ENCODE measurements around the gene TUBGCP6.

The TUBGCP6 gene

DNA sequence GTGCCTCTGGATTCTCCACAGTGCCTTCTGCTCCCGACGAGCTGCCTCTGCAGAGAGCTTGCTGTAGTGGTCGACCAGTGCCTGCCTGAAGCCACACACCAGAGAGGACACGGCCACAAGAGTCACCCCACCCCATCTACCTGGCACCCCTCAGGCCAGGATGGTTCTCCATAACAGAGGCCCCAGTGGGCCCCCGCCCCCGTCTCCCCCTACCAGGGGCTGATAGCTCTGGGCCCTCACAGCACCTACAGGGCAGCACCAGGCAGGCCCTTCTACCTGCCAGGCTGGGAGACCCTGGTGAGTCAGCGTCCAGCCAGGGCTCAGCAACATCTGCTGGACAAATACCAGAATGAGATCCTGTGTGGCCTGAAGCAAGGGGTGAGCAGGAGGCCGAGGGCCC lies 22.3 kb downstream of the TUBGCP6 start:
- no peak for DNase-seq

DNA sequence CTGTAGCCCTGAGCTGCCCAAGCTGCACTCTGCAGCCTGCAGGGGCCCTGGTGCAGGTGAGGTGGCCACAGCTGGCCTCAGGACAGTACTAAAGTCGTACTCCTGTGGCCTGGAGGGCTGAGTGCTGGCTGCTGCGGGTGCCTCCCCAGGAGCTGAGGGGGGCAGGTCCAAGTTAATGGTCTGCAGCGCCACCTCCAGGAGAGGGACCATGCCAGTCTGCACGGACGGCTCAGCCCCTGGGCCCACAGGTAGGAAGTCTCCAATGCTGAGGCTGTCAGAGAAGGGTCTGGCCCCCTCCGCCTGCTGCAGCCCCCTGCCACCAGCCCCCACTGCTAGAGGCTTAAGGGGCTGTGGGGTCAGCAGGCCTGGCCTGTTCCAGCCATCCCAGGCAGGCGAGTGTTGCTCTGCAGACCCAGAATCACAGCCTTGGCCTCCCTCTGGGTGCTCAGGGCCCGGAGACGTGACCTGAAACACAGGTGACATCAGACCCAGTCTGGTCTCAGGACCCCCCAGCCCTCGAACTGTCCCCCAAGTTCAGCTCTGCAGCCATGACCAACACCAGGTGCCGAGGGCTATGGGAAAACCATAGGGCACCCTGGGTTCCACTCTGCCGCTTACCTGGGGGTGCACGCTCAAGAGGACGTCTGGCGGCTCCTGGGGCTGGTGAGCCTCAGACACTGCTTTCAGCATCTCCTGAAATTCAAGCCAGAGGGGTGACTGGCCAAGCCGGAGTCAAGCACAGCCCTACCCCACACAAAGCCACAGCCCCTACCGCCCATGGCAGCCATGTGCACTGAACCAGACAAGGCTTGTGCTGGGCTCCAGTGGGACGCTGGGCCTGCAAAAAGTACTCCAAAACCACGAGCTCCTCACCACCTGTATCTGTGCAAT lies 23.2 kb downstream of the TUBGCP6 start:
- DNase-seq = no peak

DNA sequence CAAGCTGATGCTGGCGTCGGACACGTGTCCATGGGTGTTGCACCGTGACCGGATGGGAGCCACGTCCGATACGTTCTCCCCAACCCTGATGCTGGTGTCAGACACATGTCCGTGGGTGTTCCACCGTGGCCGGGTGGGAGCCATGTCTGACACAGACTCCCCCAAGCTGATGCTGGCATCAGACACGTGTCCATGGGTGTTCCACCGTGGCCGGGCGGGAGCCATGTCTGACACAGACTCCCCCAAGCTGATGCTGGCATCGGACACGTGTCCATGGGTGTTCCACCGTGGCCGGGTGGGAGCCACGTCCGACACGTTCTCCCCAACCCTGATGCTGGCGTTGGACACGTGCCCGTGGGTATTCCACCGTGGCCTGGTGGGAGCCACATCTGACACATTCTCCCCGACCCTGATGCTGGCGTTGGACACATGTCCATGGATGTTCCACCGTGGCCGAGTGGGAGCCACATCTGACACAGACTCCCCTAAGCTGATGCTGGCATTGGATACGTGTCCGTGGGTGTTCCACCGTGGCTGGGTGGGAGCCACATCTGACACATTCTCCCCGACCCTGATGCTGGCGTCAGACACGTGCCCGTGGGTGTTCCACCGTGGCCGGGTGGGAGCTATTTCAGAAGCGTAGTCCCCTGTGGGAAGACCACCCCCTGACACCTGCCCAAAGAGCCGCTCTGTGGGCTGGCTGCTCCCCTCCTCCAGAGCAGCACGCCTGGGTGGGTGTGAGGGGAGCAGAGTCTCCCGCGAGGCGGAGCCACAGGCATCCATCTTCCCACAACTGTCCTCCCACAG lies 24.0 kb downstream of the TUBGCP6 start:
- no peak for DNase-seq

DNA sequence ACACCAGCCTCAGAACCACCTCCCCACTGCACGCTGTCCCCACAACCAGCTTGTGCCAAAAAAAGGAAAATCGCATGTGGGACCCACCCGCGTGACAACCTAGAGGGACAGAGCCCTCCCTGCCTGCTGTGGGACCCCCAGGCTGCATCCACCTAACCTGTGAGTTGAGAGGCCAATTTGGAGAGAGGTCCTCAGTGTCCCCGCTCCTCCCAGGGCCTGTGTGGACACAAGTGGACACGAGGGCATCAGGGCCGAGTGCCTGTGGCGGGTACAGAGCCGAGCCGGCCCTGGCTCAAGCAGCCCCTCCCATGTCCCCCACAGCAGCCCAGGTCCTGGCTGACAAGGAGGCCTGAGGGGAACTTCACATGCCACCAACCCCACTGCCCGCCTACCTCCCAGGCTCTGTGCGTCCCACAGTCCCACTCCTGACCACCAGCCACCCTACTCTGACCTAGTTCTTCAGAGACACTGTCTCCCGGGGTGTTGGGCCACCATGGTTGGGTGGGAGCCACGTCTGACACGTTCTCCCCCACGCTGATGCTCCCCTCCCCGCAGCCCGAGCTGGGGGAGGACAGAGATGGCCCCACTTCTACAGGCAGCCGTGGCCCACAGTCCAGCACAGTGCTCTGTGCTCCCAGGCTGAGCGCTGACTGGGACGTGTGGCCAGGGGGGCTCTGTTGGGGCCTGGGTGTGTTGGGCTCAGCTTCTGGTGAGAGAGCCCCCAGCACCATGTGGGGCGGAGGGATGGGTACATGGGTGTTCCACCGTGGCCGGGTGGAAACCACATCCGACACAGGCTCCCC lies 24.8 kb downstream of the TUBGCP6 start:
- DNase-seq = no peak

DNA sequence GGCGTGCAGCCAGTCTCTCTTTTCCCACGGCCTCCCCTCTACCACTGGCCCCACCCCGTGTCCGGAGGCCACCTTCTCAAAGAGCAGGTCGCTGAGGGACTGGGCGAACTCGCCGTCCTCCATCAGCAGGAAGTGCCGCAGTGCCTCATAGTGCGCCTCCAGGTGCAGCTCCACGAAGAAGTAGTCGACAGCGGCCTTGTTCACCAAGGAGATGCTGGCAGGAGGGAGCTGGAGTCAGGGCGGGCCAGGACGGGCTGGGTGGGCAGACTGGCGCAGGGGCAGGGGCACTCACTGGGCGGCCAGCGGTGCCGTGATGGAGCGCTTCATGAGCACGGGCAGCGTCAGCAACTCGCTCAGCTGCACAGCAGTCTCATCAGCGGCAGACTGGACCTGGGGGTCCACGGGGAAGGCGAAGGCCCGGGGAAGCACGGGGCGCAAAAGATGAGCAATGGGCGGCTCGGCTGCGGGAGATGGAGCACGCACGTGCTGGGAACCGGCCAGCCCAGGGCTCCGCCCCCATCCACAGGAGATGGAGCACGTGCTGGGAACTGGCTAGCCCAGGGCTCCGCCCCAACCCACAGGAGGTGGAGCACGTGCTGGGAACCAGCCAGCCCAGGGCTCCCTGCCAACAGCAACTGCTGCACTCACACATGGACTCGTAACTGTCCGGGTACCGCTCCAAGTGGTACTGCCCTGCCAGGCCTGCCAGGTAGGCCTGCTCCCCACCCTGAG lies 25.7 kb downstream of the TUBGCP6 start:
- DNase-seq = peak; percentile 91

DNA sequence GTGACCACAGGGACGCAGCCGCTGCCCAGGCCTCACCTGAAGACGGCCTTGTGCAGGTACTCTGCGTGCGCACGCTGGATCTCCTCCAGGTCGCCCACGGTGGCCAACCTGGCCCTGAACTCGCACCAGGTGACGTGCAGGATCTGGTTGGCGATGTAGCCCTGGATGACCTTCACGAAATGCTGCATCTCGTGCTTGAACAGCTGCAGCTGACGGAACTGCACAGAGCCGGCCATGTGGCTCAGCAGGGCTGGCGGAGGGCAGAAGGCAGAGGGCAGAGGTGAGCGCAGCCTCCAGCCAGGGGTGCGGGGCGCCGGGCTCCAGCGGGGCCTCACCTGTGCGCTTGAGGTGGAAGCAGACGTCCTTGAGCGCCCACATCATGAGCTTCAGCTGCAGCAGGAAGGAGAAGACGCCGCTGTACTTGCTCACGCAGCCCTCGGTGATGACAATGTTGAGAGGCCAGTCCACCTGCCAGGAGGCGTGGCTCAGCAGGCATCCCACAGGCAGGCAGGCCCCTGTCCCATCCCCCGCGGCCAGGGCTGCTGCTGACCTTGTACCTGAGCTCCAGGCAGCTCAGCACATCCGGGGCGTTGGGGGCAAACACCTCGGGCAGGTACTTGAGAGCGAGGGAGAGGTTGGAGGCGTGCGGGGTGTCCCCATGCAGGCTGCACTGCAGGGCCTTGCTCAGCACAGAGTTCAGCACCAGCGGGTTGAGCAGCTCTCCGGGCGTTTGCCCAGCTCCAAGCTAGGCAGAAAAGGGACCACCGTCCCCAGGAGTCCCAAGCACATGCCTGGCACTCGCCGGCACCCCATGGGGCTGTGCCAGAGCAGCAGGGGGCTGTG lies 26.4 kb downstream of the TUBGCP6 start:
- no peak for DNase-seq

DNA sequence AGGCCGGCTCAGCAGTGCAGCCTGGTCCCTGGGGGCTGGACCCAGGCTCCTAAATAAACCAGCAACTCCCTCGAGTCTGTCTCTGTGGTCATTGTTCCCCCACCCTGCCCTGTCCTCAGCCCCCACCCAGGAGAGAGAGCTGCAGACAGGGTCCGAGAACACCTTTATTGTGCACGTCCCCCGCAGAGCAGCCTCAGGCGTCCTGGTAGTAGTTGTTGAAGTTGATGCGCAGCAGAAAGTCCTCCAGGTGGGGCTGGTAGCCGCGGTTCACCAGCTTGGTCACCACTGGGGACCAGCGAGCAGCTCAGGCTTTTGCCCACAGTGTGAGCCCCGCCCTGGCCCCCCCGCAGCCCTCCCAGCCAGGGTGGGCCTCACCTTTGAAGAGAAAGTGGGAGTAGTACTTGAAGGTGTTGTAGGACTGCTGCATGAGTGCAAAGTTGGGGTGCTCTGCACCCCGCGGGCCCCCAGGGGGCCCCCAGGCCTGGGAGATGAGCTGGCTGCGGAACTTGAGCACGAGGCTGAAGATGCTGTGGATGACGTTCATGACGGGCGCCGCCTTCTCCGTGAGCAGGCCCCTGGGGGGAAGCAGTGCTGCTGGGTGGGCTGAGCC lies 27.2 kb downstream of the TUBGCP6 start:
- no peak for DNase-seq

DNA sequence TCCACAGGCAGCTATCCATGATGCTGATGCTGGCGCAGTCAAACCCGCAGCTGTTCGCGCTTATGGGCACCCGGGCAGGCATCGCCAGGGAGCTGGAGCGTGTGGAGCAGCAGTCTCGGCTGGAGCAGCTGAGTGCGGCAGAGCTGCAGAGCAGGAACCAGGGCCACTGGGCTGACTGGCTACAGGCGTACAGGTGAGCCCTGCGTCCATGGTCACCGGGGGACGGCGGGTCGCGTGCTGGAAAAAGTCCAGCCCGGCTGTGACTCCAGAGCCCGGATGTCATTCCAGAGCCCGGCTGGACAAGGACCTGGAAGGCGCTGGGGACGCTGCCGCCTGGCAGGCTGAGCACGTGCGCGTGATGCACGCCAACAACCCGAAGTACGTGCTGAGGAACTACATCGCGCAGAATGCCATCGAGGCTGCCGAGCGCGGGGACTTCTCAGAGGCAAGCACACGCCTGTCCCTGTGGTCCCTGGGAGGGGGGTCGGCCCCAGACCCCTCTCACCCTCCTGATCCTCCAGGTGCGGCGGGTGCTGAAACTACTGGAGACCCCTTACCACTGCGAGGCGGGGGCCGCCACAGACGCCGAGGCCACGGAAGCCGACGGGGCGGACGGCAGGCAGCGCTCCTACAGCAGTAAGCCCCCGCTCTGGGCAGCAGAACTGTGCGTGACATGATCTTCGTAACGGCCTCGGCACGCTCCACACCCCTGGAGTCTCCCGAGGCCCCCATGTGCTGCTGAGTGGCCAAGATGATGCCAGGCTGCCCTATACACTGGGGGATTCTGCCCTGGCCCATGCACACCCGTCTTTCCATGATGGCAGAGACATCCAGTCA lies 27.9 kb downstream of the TUBGCP6 start:
- no peak for DNase-seq

DNA sequence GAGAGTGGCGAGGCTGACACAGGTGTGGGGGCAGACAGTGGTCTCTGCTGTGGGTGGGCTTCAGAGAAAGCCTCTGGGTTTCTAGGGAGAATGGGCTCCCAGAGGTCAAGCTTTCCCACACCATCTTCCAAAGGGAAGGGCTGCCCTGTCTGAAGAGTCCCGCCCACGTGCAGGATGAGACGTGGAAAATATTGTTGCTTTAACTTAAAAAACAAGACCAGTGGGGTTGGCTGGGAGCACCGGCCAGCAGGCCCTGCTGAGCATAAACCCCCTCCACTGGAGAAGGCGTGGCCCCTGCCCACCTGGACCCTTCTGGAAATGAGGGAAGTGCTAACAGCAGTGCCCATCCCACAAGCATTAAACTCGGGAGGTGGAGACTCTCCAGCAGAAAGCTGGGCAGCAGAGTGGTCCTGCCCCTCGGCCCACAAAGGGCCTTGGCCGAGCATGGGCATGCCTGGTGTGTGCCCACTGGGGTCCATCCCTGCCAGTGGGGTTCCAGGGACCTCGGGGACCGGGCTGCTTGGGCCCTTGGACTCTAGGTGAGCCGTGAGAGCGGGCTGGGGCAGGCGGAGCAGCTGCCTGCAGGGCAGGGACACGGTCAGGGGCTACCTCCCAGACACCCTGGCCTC lies 28.7 kb downstream of the TUBGCP6 start:
- no peak for DNase-seq

DNA sequence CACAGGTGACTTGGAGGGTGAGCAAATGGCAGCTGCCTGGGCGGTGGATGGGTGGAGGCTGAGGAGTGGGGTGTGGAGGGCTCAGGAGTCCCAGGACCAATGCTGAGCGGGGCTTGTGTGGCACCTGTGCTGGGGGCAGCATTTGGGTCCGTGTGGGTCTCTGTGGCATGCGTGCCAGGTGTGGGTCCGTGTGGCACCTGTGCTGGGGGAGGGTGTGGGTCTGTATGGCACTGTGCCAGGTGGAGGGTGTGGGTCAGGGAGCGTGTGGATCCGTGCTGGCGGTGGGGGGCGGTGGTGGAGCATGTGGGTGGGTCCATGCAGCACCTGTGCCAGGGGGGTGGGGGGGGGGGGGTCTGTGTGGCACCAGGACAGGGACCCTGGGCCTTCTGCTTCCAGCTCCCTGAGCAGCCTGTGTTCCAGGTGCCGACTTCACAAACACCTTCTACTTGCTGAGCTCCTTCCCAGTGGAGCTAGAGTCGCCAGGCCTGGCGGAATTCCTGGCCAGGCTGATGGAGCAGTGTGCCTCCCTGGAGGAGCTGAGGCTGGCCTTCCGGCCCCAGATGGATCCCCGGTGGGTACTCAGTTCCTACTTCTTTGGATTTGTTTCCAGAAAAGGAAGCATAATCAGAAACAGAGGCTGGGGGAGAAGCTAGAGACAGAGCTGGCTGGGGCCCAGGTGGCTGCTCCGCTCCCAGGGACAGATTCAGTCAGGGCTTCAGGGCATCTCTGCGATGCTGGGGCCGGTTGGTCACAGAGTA lies 29.3 kb downstream of the TUBGCP6 start:
- no peak for DNase-seq

DNA sequence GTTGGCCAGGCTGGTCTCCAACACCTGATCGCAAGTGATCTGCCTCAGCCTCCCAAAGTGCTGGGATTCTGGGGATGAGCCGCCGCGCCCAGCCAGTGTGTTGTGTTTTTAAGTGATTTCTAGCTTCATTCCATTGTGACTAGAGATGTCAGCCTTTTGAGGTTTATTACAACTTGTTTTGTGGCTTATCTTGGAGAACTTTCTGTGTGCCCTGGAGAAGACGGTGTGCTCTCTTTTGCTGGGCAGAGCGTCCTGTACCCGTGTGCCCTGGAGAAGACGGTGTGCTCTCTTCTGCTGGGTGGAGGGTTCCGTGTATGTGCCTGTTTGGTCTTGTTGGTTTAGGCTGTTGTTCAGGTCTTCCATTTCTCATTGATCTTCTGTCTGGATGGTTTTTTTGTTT lies 31.6 kb downstream of the TUBGCP6 start:
- peak; percentile 56 for DNase-seq

DNA sequence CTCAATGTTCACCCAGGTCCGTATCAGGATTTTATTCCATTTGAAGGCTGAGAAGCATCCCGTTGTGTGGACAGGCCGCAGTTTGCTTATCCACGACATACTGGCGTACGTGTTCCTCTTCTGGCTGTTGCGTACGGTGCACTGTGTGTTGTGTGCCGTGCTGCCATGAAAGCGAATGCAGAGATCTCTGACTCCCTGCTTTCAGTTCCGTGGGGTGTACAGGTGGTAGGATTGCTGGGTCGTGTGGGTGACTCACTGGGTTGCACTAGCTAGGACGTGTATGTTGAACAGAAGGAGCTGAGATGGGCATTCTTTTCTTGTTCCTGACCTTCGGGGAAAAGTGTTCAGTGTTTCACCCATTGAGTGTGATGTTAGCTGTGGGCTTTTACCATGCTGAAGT lies 33.7 kb downstream of the TUBGCP6 start:
- DNase-seq = no peak

DNA sequence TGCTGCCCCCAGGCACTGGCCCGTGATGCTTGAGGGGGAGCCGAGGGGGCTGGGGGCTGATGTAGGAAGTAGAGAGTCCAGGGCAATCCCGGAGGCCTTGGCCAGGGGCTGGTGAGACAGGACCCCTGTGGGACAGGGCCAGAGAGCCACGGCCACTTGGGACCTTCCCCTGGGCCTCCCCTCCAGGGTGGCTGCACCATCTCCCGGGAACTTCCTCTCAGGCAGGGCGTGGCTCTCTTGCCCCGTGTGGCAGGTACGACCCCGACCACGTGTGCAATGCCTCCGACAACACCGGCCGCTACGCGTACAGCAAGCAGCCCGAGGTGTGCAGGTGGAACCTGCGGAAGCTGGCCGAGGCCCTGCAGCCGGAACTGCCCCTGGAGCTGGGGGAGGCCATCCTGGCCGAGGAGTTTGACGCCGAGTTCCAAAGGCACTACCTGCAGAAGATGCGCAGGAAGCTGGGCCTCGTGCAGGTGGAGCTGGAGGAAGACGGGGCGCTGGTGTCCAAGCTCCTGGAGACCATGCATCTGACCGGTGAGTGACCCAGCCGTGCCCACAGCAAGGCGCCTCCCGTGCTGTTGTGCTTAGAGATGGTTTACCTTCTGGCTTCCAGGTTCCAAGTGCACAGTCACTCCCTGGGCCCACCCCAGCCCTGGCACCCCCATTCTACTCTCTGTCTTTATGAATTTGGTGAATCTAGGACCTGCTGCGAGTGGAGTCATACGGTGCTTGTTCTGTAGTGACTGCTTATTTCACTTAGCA lies 34.3 kb downstream of the TUBGCP6 start:
- no peak for DNase-seq

DNA sequence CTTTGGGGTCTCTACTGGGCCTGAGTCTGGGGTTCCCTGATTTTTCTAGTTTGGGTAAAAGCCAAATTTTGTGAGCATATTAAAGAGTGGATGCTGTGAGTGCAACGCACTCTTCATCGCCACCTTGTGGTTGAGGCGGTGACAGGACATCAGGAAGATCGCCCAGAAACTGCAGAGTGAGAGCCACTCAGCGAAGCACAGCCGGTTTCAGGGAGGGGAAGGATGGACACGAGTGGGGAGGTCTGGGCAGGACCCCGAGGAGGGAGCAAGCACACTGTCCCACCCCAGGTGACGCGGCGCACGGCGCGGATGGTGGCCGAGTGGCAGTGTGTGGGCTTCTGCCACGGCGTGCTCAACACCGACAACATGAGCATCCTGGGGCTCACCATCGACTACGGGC lies 34.9 kb downstream of the TUBGCP6 start:
- peak; percentile 86 for DNase-seq

DNA sequence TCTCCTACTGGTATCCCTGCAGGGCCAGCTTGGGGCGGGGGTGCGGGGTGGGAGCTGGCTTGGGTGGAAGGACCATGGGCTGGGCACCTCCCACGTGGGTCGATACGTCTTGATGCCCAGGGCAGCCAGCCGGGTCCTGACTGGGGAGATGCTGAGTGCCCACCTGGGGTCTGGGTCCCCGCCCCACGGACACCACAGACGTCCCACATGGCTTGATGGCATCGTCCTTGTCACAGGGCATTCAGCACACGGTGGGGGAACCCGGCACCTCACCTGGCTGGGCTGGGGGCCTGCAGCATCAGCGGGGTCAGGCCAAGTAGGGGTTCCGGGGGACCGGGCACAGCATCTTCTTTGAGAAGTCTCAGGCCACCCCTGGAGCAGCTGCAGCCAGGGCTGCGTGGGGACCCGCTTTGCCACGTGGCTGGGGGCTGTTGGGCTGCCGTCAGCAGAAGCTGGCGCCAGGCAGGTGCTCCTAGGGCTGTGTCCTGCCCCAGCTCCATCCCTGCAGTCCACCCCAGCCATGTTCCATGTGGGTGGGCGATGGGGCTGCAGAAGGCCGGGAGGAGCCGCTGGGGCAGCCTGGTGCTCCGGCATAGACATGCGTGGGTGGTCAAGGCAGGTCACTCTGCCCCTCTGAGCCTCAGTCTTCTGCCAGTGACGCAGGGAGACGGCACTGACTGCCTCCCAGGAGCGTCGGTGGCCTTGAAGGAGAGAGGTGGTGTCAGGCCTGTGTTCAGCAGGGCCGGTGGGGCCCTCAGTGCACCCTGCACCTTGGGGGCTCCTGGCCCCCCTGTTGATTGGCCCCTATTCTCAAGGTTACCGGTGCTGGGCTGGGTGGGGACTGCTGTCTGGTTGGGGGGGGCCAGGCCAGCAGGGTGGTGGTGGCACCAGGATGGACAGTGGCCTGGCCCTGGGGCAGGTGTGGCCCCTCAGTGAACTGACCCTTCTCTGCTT lies 35.6 kb downstream of the TUBGCP6 start:
- DNase-seq = no peak

DNA sequence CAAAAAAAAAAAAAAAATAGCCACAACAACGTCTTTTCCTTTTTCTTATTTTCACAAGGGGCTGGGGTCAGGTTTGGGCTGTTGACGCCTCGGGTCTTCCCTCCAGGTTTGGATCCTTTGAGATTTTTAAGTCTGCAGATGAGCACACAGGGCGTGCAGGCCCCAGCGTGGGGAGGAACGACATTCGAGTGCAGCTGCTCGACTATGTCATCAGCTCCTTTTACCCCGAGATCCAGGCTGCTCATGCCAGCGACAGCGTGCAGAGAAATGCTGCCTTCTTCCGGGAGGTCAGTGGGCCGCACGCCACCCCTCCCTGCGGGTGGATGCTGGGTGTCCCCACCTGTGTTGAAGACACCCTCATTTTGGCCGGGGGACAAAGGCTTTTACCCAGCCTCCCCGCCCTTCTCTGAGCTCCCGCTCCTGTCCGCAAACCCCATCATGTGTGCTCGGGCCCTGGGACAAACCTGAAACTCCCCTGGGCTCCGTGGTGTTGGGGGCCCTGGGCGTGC lies 36.3 kb downstream of the TUBGCP6 start:
- DNase-seq = no peak
